Esophagus muscularis mucosa (tissue), 4 donors: ENCODE measurements around the gene NLRP9. TPM values are rescaled to one million over a fixed set of nuclear protein-coding genes. Genes with fewer than 3 reads are reported as not detected.

Experiments
- DNase-seq: peaks from one replicate; pipeline ENCODE4 v3.0.0-alpha.2; 2017; ENCODE audit errors: extremely low spot score
- H3K27ac ChIP-seq, 4 donors: fragments of 200-600 bp; sonication (generic); replicated peaks in 1 of 4; 1 replicate in 3 of 4; 2 replicates in 1 of 4; pipeline ENCODE4 v1.5.1; 2016 to 2019; ENCODE audit warnings: mild to moderate bottlenecking in 1 of 4
- H3K27me3 ChIP-seq, 4 donors: fragments of 200-600 bp; sonication (generic); one replicate each; pipeline versions ENCODE4 v1.5.1 to v1.6.0; 2016 to 2019
- H3K36me3 ChIP-seq, 4 donors: fragments of 200-600 bp; sonication (generic); one replicate each; pipeline ENCODE4 v1.5.1; 2016 to 2019
- H3K4me1 ChIP-seq, 4 donors: fragments of 200-600 bp; sonication (generic); one replicate each; pipeline ENCODE4 v1.5.1; 2016 to 2019
- H3K4me3 ChIP-seq, 4 donors: fragments of 200-600 bp; sonication (generic); 1 replicate in 2 of 4; 2 replicates in 2 of 4; pipeline ENCODE4 v1.5.1; 2016 to 2019; ENCODE audit warnings: mild to moderate bottlenecking in 4 of 4, moderate library complexity in 1 of 4
- H3K9me3 ChIP-seq, 4 donors: fragments of 200-600 bp; sonication (generic); 1 replicate in 3 of 4; 2 replicates in 1 of 4; pipeline ENCODE4 v1.5.1; 2016 to 2019
- EP300 ChIP-seq: sonication (generic); formaldehyde crosslinking; IDR thresholded peaks from one replicate; pipeline ENCODE4 v1.6.1; 2017; ENCODE audit warnings: antibody characterized with exemption
- POLR2A ChIP-seq: fragments of 450-650 bp; IDR thresholded peaks from one replicate; pipeline ENCODE4 v1.6.1; 2017; ENCODE audit warnings: antibody characterized with exemption, moderate library complexity, mild to moderate bottlenecking, low read depth
- POLR2AphosphoS5 ChIP-seq, 2 donors: sonication (generic); formaldehyde crosslinking; IDR thresholded peaks; one replicate each; pipeline ENCODE4 v1.6.1; 2017; ENCODE audit warnings: antibody characterized with exemption in 2 of 2
- WGBS: methylation state at CpG from one replicate; pipeline ENCODE4 v1.1.5; 2018; 5-methylcytosine and 5-hydroxymethylcytosine counted together
- intact Hi-C: fragments of 100-400 bp; cut with DNase I; formaldehyde crosslinking; loops from one replicate; pipeline ENCODE4 v1.15.1; 2023
- total RNA-seq, 4 donors: library from RNA; depleted of rRNA; stranded (reverse); fragments of >200 nt; gene quantifications; one replicate each; pipeline versions ENCODE4 v1.1.0 to v1.2.1, GENCODE V29; 2016
- TF ChIP-seq, protein P1 (sequence below), 3 experiments: fragments of 200-600 bp in 2 of 3; fragments of 450-650 bp in 1 of 3; sonication (generic) in 2 of 3; IDR thresholded peaks; one replicate each; pipeline ENCODE4 v1.5.1; 2017 to 2019; ENCODE audit warnings: antibody characterized with exemption in 3 of 3, mild to moderate bottlenecking in 2 of 3, moderate library complexity in 1 of 3

Gene NLRP9
- total RNA-seq, 4 donors from 2014 or later, result not detected

DNA sequence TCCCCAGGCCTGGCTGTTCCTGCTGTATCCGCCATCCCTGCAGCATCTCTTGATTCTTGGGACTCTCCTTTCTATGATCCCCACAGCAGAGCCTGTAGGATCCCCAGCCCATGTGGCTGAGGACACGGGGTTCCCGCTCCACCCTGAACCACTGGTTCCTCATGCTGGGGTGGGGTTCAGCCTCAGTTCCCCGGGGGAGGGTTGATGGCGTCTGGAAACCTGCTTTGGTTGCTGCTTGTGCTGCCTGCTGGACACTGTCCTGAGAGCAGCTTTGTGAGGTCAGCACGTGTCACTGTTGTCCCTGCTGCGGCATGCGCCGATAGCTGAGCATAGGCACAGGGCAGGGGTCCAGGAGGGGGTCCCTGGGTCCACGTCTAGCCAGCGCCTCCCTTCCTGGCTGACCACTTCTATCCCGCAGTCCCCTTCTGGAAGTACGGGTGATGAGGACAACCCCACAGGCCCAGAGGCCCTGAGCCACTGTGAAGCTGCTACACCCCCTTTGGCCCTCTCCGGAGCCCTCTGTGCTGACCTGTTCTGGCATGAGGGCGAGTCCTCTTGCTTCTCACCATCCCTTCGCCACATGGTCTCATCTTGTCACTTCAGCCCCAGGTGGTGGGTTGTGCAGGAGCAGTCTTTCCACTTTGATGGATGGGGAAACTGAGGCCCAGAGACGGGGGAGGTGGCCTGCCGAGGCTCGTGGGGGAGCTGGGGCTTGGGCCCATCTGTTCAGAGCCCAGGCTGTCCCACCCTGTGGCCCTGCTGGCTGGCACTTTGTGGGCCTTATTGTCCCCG lies 57.7 kb downstream of the NLRP9 start:
- H3K4me1 ChIP-seq, result peaks cover 32 to 78% (median 50%) of the 10 kb centered on the region in 4 donors
- TF ChIP-seq, protein P1, sequence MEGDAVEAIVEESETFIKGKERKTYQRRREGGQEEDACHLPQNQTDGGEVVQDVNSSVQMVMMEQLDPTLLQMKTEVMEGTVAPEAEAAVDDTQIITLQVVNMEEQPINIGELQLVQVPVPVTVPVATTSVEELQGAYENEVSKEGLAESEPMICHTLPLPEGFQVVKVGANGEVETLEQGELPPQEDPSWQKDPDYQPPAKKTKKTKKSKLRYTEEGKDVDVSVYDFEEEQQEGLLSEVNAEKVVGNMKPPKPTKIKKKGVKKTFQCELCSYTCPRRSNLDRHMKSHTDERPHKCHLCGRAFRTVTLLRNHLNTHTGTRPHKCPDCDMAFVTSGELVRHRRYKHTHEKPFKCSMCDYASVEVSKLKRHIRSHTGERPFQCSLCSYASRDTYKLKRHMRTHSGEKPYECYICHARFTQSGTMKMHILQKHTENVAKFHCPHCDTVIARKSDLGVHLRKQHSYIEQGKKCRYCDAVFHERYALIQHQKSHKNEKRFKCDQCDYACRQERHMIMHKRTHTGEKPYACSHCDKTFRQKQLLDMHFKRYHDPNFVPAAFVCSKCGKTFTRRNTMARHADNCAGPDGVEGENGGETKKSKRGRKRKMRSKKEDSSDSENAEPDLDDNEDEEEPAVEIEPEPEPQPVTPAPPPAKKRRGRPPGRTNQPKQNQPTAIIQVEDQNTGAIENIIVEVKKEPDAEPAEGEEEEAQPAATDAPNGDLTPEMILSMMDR (IDR thresholded peaks at IDR 0.05), result no peak
- TF ChIP-seq POLR2A (no peak), EP300 (no peak), POLR2AphosphoS5 (IDR thresholded peaks at IDR 0.05) (no peak)
- H3K27ac ChIP-seq, result no peak overlapping the region
- no peaks in the 10 kb centered on the region for H3K27me3 ChIP-seq
- WGBS, result 90% methylated on average over 18 of the region's 20 CpGs
- H3K36me3 ChIP-seq, result peaks cover 35 to 81% (median 76%) of the 10 kb centered on the region in 4 donors
- intact Hi-C loops, result no loop called here
- no peak overlapping the region for H3K4me3 ChIP-seq
- no peak for DNase-seq
- H3K9me3 ChIP-seq, result no peaks in the 10 kb centered on the region

DNA sequence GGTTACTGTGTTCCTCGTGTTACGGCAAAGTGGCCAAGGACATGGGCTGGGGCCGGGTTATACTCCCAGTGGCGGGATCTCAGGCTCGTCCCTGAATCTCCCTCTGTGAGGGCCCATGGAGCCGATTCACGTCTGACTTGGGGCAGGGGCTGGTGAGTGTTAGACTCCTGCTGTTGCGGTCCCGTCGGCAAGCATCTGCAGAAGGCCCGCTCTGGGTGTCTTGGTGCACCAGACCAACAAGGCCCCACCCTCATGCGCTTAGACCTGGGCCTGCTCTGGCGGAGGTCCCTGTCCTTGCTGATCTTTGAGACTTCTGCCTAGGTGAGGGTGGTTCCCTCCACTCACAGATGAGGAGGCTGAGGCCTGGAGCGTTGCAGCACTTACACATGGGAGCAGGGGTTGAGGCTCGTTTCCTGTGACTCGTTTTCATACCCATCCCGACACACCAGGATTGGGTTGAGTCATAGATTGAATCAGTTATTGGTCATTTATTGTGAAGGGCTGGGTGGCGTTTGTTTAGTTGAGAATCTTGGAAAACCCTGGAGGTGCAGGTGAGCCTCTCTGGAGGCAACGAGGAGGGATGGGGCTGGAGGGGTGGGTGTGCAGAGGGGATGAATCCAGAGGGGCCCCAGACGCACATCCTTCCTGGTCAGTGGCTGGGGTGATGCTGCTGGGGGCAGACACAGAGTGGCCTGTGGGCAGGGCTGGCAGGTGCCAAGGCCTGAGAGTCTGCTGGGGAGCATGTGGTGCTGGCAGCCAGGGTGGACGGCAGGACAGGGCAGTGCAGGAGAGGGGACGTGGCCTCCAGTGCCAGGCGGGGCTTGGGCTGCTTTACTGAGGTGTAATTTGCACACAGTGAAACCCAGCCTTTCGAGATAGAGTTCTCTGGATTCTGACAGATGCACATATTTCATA lies 58.6 kb downstream of the NLRP9 start:
- intact Hi-C loops, result no loop called here
- TF ChIP-seq POLR2A (no peak), POLR2AphosphoS5 (IDR thresholded peaks at IDR 0.05) (no peak), EP300 (no peak)
- TF ChIP-seq, protein P1 (IDR thresholded peaks at IDR 0.05), result no peak
- H3K36me3 ChIP-seq, result peaks cover 26 to 72% (median 67%) of the 10 kb centered on the region in 4 donors
- 79% methylated on average over 11 of the region's 24 CpGs for WGBS
- no peak overlapping the region for H3K4me3 ChIP-seq
- no peaks in the 10 kb centered on the region for H3K27me3 ChIP-seq
- H3K9me3 ChIP-seq, result no peaks in the 10 kb centered on the region
- DNase-seq, result no peak
- peaks cover 33 to 74% (median 52%) of the 10 kb centered on the region in 4 donors for H3K4me1 ChIP-seq
- no peak overlapping the region for H3K27ac ChIP-seq

DNA sequence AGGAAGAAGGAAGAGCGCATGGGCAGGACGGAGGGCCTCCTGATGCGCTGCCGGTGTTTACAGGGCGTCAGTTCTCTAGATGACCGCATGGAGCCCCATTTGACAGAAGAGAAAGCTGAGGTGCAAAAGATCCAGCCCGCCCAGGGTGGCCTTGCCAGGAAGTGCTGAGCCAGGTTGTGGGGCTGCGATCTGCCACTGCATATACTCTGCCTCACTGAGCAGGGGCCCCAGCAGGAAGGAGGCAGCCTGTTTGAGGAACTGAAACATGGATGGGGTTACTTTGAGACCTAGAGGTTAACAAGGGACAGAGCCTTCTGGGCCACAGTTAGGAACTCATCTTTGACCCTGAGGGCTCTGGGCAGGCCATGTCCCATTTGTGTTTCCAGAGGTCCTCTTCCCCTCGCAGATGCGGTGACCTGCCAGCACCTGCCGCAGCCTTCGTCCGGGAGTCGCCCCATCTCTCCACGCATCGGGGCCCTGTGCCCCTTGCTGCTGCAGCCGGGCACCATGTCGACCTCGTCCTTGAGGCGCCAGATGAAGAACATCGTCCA lies 60.0 kb downstream of the NLRP9 start:
- no peak overlapping the region for H3K4me3 ChIP-seq
- intact Hi-C loops, result no loop called here
- TF ChIP-seq, protein P1 (IDR thresholded peaks at IDR 0.05), result no peak
- TF ChIP-seq EP300 (no peak), POLR2A (no peak), POLR2AphosphoS5 (IDR thresholded peaks at IDR 0.05) (no peak)
- H3K4me1 ChIP-seq, result peaks cover 38 to 74% (median 58%) of the 10 kb centered on the region in 4 donors
- H3K36me3 ChIP-seq, result peaks cover 26 to 69% (median 65%) of the 10 kb centered on the region in 4 donors
- H3K27me3 ChIP-seq, result no peaks in the 10 kb centered on the region
- no peak for DNase-seq
- peak overlapping the region in 2 of 4 donors; percentile 25 to 41 for H3K27ac ChIP-seq
- H3K9me3 ChIP-seq, result no peaks in the 10 kb centered on the region
- WGBS, result 85% methylated on average over 8 of the region's 21 CpGs

DNA sequence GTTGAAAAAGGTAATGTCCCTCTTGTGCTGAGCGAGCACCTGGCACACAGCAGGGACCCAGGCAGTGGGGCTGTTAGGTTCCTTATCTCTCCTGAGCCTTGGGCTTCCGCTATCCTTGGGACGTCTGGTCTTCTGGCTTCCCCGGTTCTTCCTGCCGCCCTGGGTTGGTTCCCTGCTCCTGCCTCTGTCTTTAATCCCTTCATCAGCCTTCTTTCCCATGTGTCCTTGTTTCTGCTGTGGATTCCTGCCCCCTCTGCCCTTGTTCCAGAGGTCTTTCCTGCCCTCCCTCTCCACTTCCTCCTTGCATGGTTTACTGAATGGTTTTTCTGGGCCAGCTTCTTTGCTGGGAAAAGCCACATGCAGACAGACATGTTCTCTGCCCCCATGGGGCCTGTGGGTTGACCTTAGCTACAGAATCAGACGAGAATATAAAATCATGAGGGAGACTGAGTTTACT lies 60.6 kb downstream of the NLRP9 start:
- Histone ChIP-seq H3K27me3 (no peaks in the 10 kb centered on the region), H3K4me3 (no peak overlapping the region), H3K4me1 (peaks cover 38 to 72% (median 58%) of the 10 kb centered on the region in 4 donors), H3K27ac (peak overlapping the region in 2 of 4 donors; percentile 25 to 41), H3K36me3 (peaks cover 26 to 69% (median 63%) of the 10 kb centered on the region in 4 donors), H3K9me3 (no peaks in the 10 kb centered on the region)
- no peak for DNase-seq
- TF ChIP-seq, protein P1 (IDR thresholded peaks at IDR 0.05), result no peak
- no peak for TF ChIP-seq EP300
- 77% methylated on average over 6 of the region's 6 CpGs for WGBS
- intact Hi-C loops, result no loop called here
